ENCODE results near the gene ACOT7. TPM values are rescaled to one million over a fixed set of nuclear protein-coding genes. Genes with fewer than 3 reads are reported as not detected.
A peak's percentile ranks its signal among the peaks of the same experiment; 100 is the strongest.
"Not testable (repeated sequence)": the region's sequence is repeated elsewhere in the genome, so short reads cannot be mapped to it uniquely, and the experiment has no call there.

ACOT7 gene, protein sequence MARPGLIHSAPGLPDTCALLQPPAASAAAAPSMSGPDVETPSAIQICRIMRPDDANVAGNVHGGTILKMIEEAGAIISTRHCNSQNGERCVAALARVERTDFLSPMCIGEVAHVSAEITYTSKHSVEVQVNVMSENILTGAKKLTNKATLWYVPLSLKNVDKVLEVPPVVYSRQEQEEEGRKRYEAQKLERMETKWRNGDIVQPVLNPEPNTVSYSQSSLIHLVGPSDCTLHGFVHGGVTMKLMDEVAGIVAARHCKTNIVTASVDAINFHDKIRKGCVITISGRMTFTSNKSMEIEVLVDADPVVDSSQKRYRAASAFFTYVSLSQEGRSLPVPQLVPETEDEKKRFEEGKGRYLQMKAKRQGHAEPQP
- total RNA-seq (2014; rRNA removed; shearing (Covaris generic)), result 94.4 and 99.2 TPM in 2 replicates

GRCh38 chr1:6393400-6394187 lies at the start of gene ACOT7:
ACOT7 (minus strand) TSS chr1:6393767; CDS start chr1:6393399, 368 bp downstream.
- peak; percentile 91 for DNase-seq (ENCODE audit: low spot score)
- in situ Hi-C loops (cut with HindIII; ENCODE audit: low sequenced_read_pairs), result no loop called here

DNA sequence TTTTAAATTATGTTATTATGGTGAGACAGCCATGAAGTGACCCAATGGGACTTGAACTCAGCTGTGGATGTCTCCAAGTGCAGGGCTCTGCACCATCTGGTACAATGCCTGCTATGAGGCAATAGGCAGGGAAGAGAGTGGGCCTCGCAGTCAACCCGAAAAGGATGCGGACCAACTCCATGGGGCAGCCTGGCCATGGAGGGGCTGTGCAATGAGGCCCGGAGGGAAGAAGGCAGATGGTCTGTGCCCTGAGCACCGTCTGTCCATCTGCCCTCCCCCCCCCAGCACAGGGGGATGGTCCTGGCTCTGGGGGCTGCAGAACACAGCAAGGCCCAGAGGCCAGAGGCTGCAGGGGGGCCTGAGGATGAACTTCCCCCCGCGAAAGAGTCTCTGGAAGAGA lies 48.0 kb upstream of the ACOT7 start:
- DNase-seq (ENCODE audit: low spot score), result no peak
- in situ Hi-C loops (cut with HindIII; ENCODE audit: low sequenced_read_pairs), result no loop called here

- no peak for DNase-seq (ENCODE audit: low spot score)
- in situ Hi-C loops (cut with HindIII; ENCODE audit: low sequenced_read_pairs), result no loop called here
Observed at GRCh38 chr1:6440198-6441126, 46.9 kb upstream of the ACOT7 start.

DNA sequence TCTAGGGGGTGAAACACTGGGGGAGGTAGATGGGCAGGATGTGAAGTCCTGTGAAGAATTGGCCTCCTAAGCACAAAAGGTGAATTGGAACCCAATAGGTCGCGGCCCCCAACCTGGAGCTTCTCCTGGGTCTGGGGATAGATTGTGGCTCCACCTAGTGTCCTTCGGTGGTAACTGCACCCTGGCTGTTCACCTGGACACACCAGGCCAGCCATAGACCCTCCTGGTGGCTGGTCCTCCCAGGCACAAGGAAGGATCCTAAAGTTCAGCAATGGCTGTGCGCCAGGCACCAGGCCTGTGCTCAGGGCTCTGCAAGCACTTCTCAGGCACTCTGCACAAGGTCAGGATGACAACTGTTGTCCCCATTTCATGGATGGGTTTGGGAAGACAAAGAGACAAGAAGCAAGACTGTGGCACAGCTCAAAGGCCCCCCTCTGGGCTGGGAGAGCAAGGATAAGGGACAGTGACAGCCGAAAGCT lies 44.5 kb upstream of the ACOT7 start:
- in situ Hi-C loops (cut with HindIII; ENCODE audit: low sequenced_read_pairs), result no loop called here
- DNase-seq (ENCODE audit: low spot score), result peak; percentile 82

- DNase-seq (ENCODE audit: low spot score), result peak; percentile 82
- in situ Hi-C loops (cut with HindIII; ENCODE audit: low sequenced_read_pairs), result not testable (repeated sequence)
Observed at GRCh38 chr1:6437012-6437700, 43.6 kb upstream of the ACOT7 start.

DNA sequence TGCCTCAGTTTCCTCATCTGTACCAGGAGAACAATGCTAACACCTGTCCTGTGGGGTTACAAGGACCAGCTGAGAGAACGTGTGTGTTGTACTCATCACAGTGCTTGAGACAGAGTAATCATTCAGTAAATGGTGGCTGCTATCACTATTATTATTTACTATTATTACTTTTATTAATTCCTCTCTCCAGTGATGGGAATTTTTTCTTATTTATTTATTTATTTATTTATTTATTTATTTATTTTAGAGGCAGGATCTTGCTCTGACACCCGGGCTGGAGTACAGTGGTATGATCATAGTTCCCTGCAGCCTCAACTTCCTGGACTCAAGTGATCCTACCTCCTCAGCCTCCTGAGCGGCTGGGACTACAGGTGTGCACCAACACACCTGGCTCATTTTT lies 42.7 kb upstream of the ACOT7 start:
- in situ Hi-C loops (cut with HindIII; ENCODE audit: low sequenced_read_pairs); DNase-seq (ENCODE audit: low spot score): not testable (repeated sequence)

GRCh38 chr1:6435547-6435946 lies 42.0 kb upstream of the ACOT7 start:
- no peak for DNase-seq (ENCODE audit: low spot score)
- in situ Hi-C loops (cut with HindIII; ENCODE audit: low sequenced_read_pairs), result no loop called here

DNA sequence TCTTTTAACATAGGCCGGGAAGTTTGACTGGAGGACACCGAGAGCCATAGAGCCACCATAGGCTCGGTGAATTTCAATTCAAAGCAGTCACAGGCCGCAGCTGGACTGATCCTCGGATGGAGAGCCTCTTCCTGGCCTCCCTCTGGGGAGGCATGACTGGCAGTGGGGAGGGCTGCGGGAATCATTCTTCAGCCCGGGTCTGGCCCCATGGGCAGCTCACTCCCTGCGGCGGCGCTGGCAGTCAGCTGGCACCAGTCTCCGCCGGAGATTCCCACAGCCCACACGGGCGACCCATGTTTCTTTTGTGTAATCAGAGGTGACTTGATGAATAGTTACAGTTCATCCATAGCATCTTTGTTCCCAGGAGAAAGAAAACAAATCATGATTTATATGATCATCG lies 41.6 kb upstream of the ACOT7 start:
- in situ Hi-C loops (cut with HindIII; ENCODE audit: low sequenced_read_pairs), result no loop called here
- DNase-seq (ENCODE audit: low spot score), result no peak

- no peak for DNase-seq (ENCODE audit: low spot score)
- in situ Hi-C loops (cut with HindIII; ENCODE audit: low sequenced_read_pairs), result no loop called here
Observed at GRCh38 chr1:6434186-6434585, 40.6 kb upstream of the ACOT7 start.

- DNase-seq (ENCODE audit: low spot score); in situ Hi-C loops (cut with HindIII; ENCODE audit: low sequenced_read_pairs): not testable (repeated sequence)
Observed at GRCh38 chr1:6431645-6432579, 38.3 kb upstream of the ACOT7 start.

- in situ Hi-C loops (cut with HindIII; ENCODE audit: low sequenced_read_pairs); DNase-seq (ENCODE audit: low spot score): not testable (repeated sequence)
Observed at GRCh38 chr1:6429660-6430411, 36.3 kb upstream of the ACOT7 start.

DNA sequence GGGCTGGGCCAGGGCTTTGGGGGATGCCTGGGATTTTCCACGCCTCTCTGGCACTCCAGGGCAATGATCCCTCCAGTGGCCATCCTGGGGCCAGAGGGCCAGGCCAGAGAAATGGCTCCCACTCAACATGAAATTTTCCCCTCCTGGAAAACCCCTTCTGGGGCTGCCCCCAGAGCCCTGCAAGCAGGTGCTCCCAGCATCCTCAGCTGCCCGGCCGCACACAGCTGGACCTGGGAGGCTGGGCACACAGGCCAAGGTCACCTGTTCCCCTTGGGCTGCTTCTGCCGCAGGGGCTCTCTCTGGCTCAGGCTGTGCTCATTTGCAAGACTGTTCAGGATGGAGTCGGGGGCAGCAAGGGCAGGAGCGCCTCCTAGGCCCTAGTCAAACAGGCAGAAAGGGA lies 34.9 kb upstream of the ACOT7 start:
- in situ Hi-C loops (cut with HindIII; ENCODE audit: low sequenced_read_pairs); DNase-seq (ENCODE audit: low spot score): not testable (repeated sequence)

DNA sequence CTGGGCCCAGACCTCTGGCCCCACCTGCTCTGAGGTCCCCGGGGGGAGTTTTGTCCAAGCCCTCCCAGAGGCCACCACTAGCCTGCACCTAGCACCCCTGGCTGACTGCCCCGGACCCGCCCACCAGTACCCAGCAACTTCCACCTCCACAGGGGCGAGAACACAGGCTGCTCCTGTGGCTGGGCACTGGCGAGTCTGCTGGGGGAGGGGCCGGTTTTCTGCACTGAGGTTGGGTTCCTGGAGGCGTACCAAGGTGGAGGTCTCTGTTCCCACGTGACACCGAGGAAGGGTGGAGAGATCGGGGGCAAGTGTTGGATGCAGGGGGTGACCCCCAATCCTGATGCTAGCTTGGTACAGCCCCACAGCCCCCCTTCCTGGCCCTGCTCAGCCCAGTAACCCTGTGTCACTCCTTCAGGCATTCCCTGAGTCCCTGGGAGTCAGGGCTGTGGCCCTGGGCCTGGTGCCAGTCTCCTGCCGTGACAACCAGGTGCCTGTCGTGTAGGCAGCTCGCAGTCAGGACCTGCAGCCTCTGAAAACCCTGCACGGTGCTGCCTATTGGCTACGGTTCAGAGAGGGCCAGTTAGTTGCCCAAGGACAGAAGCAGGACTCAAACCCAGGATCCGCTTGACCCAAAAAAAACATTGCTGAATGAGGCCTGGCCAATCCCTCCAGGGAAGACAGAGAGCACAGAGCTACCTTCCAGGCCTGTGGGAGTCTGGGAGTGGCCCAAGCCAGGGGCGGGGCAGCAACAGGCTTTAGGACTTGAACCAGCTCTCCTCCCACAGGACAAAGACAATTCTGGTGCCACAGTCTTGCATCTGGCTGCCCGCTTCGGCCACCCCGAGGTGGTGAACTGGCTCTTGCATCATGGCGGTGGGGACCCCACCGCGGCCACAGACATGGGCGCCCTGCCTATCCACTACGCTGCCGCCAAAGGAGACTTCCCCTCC lies 34.1 kb upstream of the ACOT7 start:
- peak; percentile 58 for DNase-seq (ENCODE audit: low spot score)
- in situ Hi-C loops (cut with HindIII; ENCODE audit: low sequenced_read_pairs), result no loop called here

DNA sequence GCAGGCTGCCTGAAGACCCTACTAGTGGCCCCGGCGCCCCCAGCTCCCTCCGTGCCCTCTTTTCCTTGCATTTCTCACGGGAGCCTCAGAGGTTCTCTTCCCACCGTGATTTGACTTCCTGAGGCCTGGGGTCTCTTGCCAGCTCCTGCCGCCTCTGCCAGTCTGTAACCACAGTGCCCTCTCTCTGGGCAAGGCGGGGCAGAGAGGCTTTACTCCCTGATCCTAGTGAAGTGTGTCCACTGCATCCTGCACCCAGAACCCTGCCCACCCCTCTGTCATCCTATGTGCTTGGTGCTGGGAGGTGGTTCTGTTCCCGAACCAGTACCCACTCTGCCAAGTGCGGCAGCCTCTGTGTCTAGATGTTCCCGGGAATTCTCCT lies 33.4 kb upstream of the ACOT7 start:
- no peak for DNase-seq (ENCODE audit: low spot score)
- in situ Hi-C loops (cut with HindIII; ENCODE audit: low sequenced_read_pairs), result no loop called here

DNA sequence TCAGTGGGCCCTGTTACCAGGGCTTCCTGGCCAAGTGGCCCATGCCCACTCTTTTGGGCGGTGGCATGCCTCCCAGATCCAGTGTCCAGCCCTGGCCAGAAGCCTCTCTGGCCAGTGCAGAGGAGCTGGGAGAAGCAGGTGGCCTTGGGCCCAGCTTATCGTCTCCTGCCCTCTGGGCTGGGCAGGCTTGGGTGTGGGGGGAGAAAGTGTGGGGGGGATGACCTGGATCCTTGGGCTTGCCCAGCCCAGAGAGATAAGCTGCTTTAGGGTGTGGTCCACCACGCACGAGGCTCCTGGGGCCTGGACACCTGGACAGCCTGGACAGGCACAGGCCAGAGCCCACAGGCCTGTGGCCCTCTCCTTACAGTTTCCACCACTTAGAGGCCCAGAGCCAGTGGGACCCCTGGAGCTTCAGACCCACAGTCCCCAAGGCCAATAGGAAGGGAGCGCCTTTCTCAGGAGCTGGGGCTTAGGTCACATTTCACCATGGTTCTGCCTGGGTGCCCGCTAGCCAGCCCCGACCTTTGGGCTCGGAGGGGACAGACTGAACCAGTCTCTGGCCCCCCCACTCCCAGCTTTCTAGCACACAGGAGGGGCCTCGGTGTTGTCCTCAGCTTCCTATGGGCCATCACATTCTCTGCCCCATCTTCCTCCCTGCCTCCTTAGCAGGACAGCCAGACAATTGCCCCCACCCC lies 32.9 kb upstream of the ACOT7 start:
- no peak for DNase-seq (ENCODE audit: low spot score)
- in situ Hi-C loops (cut with HindIII; ENCODE audit: low sequenced_read_pairs), result no loop called here
